CD14-positive monocyte (primary cell): ENCODE measurements around the gene CADM4. TPM values are rescaled to one million over a fixed set of nuclear protein-coding genes. Genes with fewer than 3 reads are reported as not detected.
A peak's percentile ranks its signal among the peaks of the same experiment; 100 is the strongest.

ENCODE experiments used
- DNase-seq, 3 donors: peaks; one replicate each; pipeline ENCODE4 v3.0.0-alpha.2; 2011 to 2022
- H2AFZ ChIP-seq: 2 replicates; pipeline ENCODE4 v1.6.0; 2012; ENCODE audit warnings: mild to moderate bottlenecking, low read depth, low read length, inconsistent platforms; ENCODE audit not compliant: insufficient read depth, poor library complexity, severe bottlenecking
- H3K27ac ChIP-seq, 2 donors: 1 replicate in 1 of 2; 2 replicates in 1 of 2; pipeline ENCODE4 v1.5.1; 2012 to 2013; ENCODE audit warnings: low read length in 2 of 2, control low read depth in 1 of 2, inconsistent platforms in 1 of 2, low read depth in 1 of 2, mild to moderate bottlenecking in 1 of 2
- H3K27me3 ChIP-seq, 2 donors: one replicate each; pipeline versions ENCODE4 v1.6.0 to v1.6.1; 2011 to 2013; ENCODE audit warnings: low read length in 2 of 2; ENCODE audit not compliant: control insufficient read depth in 2 of 2, insufficient read depth in 2 of 2
- H3K36me3 ChIP-seq, 2 donors: replicated peaks in 1 of 2; 1 replicate in 1 of 2; 2 replicates in 1 of 2; pipeline versions ENCODE4 v1.5.1 to v1.6.1; 2012 to 2013; ENCODE audit warnings: low read length in 2 of 2, control low read depth in 1 of 2, inconsistent platforms in 1 of 2, mild to moderate bottlenecking in 1 of 2; ENCODE audit not compliant: insufficient read depth in 2 of 2, control insufficient read depth in 1 of 2
- H3K4me1 ChIP-seq, 2 donors: 1 replicate in 1 of 2; 2 replicates in 1 of 2; pipeline versions ENCODE4 v1.5.1 to v1.6.1; 2012 to 2013; ENCODE audit warnings: low read length in 2 of 2, control low read depth in 1 of 2, inconsistent platforms in 1 of 2, mild to moderate bottlenecking in 1 of 2, moderate library complexity in 1 of 2; ENCODE audit not compliant: insufficient read depth in 2 of 2, control insufficient read depth in 1 of 2
- H3K4me2 ChIP-seq: replicated peaks from 2 replicates; pipeline ENCODE3; 2012; ENCODE audit warnings: low read length, moderate library complexity, mild to moderate bottlenecking; ENCODE audit not compliant: poor library complexity, severe bottlenecking; ENCODE audit errors: extremely low read depth
- H3K4me3 ChIP-seq, 3 experiments: fragments of 200-600 bp in 1 of 3; sonication (generic) in 1 of 3; replicated peaks in 1 of 3; 1 replicate in 2 of 3; 2 replicates in 1 of 3; pipeline ENCODE4 v1.5.1; 2011 to 2013; ENCODE audit warnings: low read length in 3 of 3, mild to moderate bottlenecking in 3 of 3, control low read depth in 2 of 3, low read depth in 2 of 3, inconsistent platforms in 1 of 3, moderate library complexity in 1 of 3
- H3K79me2 ChIP-seq: 2 replicates; pipeline ENCODE4 v1.6.0; 2012; ENCODE audit warnings: mild to moderate bottlenecking, control low read depth, inconsistent platforms, low read length, moderate library complexity; ENCODE audit not compliant: insufficient read depth
- H3K9ac ChIP-seq: 2 replicates; pipeline ENCODE4 v1.6.0; 2017; ENCODE audit warnings: low read length, mild to moderate bottlenecking; ENCODE audit not compliant: insufficient read depth, poor library complexity, severe bottlenecking
- H3K9me3 ChIP-seq, 2 donors: replicated peaks in 1 of 2; 1 replicate in 1 of 2; 2 replicates in 1 of 2; pipeline versions ENCODE4 v1.5.1 to v1.6.1; 2012 to 2013; ENCODE audit warnings: low read length in 2 of 2, control low read depth in 1 of 2; ENCODE audit not compliant: control insufficient read depth in 1 of 2, insufficient read depth in 1 of 2
- H4K20me1 ChIP-seq: 2 replicates; pipeline ENCODE4 v1.6.0; 2012; ENCODE audit warnings: mild to moderate bottlenecking, low read length, control low read depth, moderate library complexity; ENCODE audit not compliant: insufficient read depth
- H3K27ac Mint-ChIP-seq, 7 donors: one replicate each; pipeline ENCODE4 v1.8.0; 2020; ENCODE audit warnings: mild to moderate bottlenecking in 7 of 7, mixed read lengths in 7 of 7, moderate library complexity in 6 of 7, inconsistent platforms in 2 of 7
- H3K27me3 Mint-ChIP-seq, 3 donors: one replicate each; pipeline ENCODE4 v1.8.0; 2021 to 2022; ENCODE audit warnings: low read depth in 3 of 3, mild to moderate bottlenecking in 3 of 3, mixed read lengths in 3 of 3, moderate library complexity in 3 of 3, inconsistent platforms in 1 of 3
- H3K36me3 Mint-ChIP-seq, 2 donors: one replicate each; pipeline ENCODE4 v1.8.0; 2020; ENCODE audit warnings: mixed read lengths in 2 of 2, inconsistent platforms in 1 of 2, mild to moderate bottlenecking in 1 of 2
- H3K4me1 Mint-ChIP-seq: one replicate; pipeline ENCODE4 v1.8.0; 2020; ENCODE audit warnings: mild to moderate bottlenecking, mixed read lengths
- H3K4me3 Mint-ChIP-seq, 2 donors: one replicate each; pipeline ENCODE4 v1.8.0; 2020; ENCODE audit warnings: mild to moderate bottlenecking in 2 of 2, mixed read lengths in 2 of 2, moderate library complexity in 1 of 2
- H3K9me3 Mint-ChIP-seq, 7 donors: one replicate each; pipeline ENCODE4 v1.8.0; 2020 to 2022; ENCODE audit warnings: mixed read lengths in 7 of 7, mild to moderate bottlenecking in 6 of 7, moderate library complexity in 6 of 7, inconsistent platforms in 2 of 7
- CTCF ChIP-seq: fragments of 200-600 bp; IDR thresholded peaks from one replicate; pipeline ENCODE4 v1.8.0; 2022; ENCODE audit warnings: antibody characterized with exemption, mild to moderate bottlenecking
- WGBS: methylation state at CpG from one replicate; pipeline ENCODE4 v1.1.5; 2013; ENCODE audit warnings: missing lambda C conversion rate; ENCODE audit not compliant: insufficient coverage; 5-methylcytosine and 5-hydroxymethylcytosine counted together
- intact Hi-C, 2 donors: fragments of 100-400 bp; cut with micrococcal nuclease; formaldehyde crosslinking; loops; one replicate each; pipeline versions ENCODE4 v1.15.0 to v1.15.1; 2023
- polyA plus RNA-seq, 3 donors: library from polyadenylated mRNA; depleted of rRNA in 1 of 3; unstranded in 2 of 3; stranded (reverse) in 1 of 3; fragments of 300-500 nt in 2 of 3; fragments of >200 nt in 1 of 3; fragmentation: Illumina TruSeq in 2 of 3; gene quantifications; 1 replicate in 2 of 3; 2 replicates in 1 of 3; pipeline ENCODE4 v1.2.3, GENCODE V29; 2012 to 2021
- small RNA-seq: library from RNA; depleted of rRNA; stranded (forward); fragments of <200 nt; gene quantifications from one replicate; pipeline ENCODE3, GENCODE V24; 2012; ENCODE audit warnings: low read depth; ENCODE audit not compliant: insufficient read length

Gene CADM4
- polyA plus RNA-seq, 3 donors, result 0.10 to 0.91 (median 0.31) TPM

GRCh38 chr19:43574424-43575155 is 65.1 kb downstream of the CADM4 start:
- peaks cover 29% of the 10 kb centered on the region for H3K4me1 Mint-ChIP-seq
- H3K36me3 ChIP-seq, result peaks cover 0 to 17% of the 10 kb centered on the region in 2 donors
- peak overlapping the region; percentile 87 to 96 for H3K4me3 Mint-ChIP-seq
- peak overlapping the region; percentile 55 to 96 for H3K27ac ChIP-seq
- H3K9ac ChIP-seq, result peak overlapping the region; percentile 90
- H3K4me1 ChIP-seq, result peaks cover 19 to 21% of the 10 kb centered on the region in 2 donors
- no peaks in the 10 kb centered on the region for H3K27me3 ChIP-seq
- H3K79me2 ChIP-seq, result peaks cover 40% of the 10 kb centered on the region
- H3K4me3 ChIP-seq, result peak overlapping the region; percentile 72 to 89 (median 87)
- peaks cover 11 to 23% of the 10 kb centered on the region in 2 donors for H3K36me3 Mint-ChIP-seq
- H3K9me3 ChIP-seq, result no peaks in the 10 kb centered on the region
- DNase-seq, result peak in 2 of 3 donors; percentile 16 to 68
- H3K27ac Mint-ChIP-seq, result peak overlapping the region; percentile 95 to 98 (median 97)
- peak overlapping the region; percentile 94 for H2AFZ ChIP-seq
- intact Hi-C loops, result loop anchor here (1.0 kb wide), 1 partner anchor 22 kb away; the partner anchor contains the start of genes IRGQ (in 2 of the 2) and ZNF576 (in 2 of the 2)
- no peaks in the 10 kb centered on the region for H3K9me3 Mint-ChIP-seq
- no peaks in the 10 kb centered on the region for H4K20me1 ChIP-seq
- H3K4me2 ChIP-seq, result peak overlapping the region; percentile 79
- peaks cover 0 to 4% (median 0%) of the 10 kb centered on the region in 3 donors for H3K27me3 Mint-ChIP-seq
- 42% methylated on average over 8 of the region's 12 CpGs for WGBS
- TF ChIP-seq CTCF, result no peak

Small RNA genes lying within 50 kb of the gene (small RNA-seq; reads per million reads assigned to genes)
- gene RN7SL368P, result not detected

Other genes starting within 250 kb of the CADM4 start
- gene TEX101, start 225.0 kb downstream of the CADM4 start, polyA plus RNA-seq, result under 1 TPM in 1 of 3 donors, not detected in 2; 0.16 TPM
- gene LYPD3, start 174.2 kb downstream of the CADM4 start, polyA plus RNA-seq, result 10 to 100 TPM in 1 of 3 donors, under 1 TPM in 2; 0.24 to 22.9 (median 0.48) TPM
- gene PHLDB3, start 135.1 kb downstream of the CADM4 start, polyA plus RNA-seq, result 1 to 10 TPM; 1.4 to 3.4 (median 1.7) TPM
- gene ETHE1, start 112.6 kb downstream of the CADM4 start, polyA plus RNA-seq, result 100 to 1,000 TPM in 2 of 3 donors, 10 to 100 TPM in 1; 71.2 to 135 (median 111) TPM
- under 1 TPM; 0.25 to 0.79 (median 0.29) TPM for gene ZNF575, start 106.7 kb downstream of the CADM4 start, polyA plus RNA-seq
- gene XRCC1, start 64.3 kb downstream of the CADM4 start, polyA plus RNA-seq, result 10 to 100 TPM; 13.1 to 23.0 (median 19.3) TPM
- 1 to 10 TPM in 1 of 3 donors, under 1 TPM in 2; 0.83 to 1.3 (median 0.93) TPM for gene PINLYP, start 64.0 kb downstream of the CADM4 start, polyA plus RNA-seq
- gene IRGQ, start 43.7 kb downstream of the CADM4 start, polyA plus RNA-seq, result 10 to 100 TPM in 1 of 3 donors, 1 to 10 TPM in 2; 1.8 to 49.6 (median 2.9) TPM
- gene ZNF576, start 43.3 kb downstream of the CADM4 start, polyA plus RNA-seq, result 1 to 10 TPM; 3.6 to 8.4 (median 7.2) TPM
- gene SRRM5, start 27.8 kb downstream of the CADM4 start, polyA plus RNA-seq, result under 1 TPM in 1 of 3 donors, not detected in 2; 0.36 TPM
- 1 to 10 TPM; 3.8 to 5.6 (median 3.9) TPM for gene ZNF428, start 20.2 kb downstream of the CADM4 start, polyA plus RNA-seq
- 1,000 to 10,000 TPM in 1 of 3 donors, 100 to 1,000 TPM in 2; 212 to 1,340 (median 284) TPM for gene PLAUR, start 30.3 kb upstream of the CADM4 start, polyA plus RNA-seq
- not detected for gene IRGC, start 76.2 kb upstream of the CADM4 start, polyA plus RNA-seq
- gene SMG9, start 115.1 kb upstream of the CADM4 start, polyA plus RNA-seq, result 10 to 100 TPM in 1 of 3 donors, 1 to 10 TPM in 2; 1.3 to 26.1 (median 2.4) TPM
- 10 to 100 TPM; 12.9 to 70.4 (median 17.1) TPM for gene KCNN4, start 141.1 kb upstream of the CADM4 start, polyA plus RNA-seq
- gene LYPD5, start 162.6 kb upstream of the CADM4 start, polyA plus RNA-seq, result under 1 TPM; 0.19 to 0.39 (median 0.24) TPM
- 1 to 10 TPM in 2 of 3 donors, under 1 TPM in 1; 0.80 to 2.5 (median 2.0) TPM for gene ZNF283, start 187.5 kb upstream of the CADM4 start, polyA plus RNA-seq
- gene ZNF404, start 244.1 kb upstream of the CADM4 start, polyA plus RNA-seq, result under 1 TPM in 1 of 3 donors, not detected in 2; 0.44 TPM